H54 (cell line): ENCODE data around the gene MPV17L.
"Not testable (repeated sequence)": the region's sequence is repeated elsewhere in the genome, so short reads cannot be mapped to it uniquely, and the experiment has no call there.

Source experiments
- DNase-seq: peaks from one replicate; pipeline ENCODE4 v3.0.0; 2011; ENCODE audit warnings: low spot score, mixed read lengths; ENCODE audit not compliant: insufficient read length
- FAIRE-seq: peaks from 3 replicates; lab custom pipeline; 2011; peaks lifted over from hg19 to GRCh38; lab: Jason Lieb, UNC
- POLR2A ChIP-seq: IDR thresholded peaks from 2 replicates; pipeline ENCODE4 v1.6.1; 2011; ENCODE audit warnings: low read depth, mild to moderate bottlenecking, low read length

MPV17L gene

DNA sequence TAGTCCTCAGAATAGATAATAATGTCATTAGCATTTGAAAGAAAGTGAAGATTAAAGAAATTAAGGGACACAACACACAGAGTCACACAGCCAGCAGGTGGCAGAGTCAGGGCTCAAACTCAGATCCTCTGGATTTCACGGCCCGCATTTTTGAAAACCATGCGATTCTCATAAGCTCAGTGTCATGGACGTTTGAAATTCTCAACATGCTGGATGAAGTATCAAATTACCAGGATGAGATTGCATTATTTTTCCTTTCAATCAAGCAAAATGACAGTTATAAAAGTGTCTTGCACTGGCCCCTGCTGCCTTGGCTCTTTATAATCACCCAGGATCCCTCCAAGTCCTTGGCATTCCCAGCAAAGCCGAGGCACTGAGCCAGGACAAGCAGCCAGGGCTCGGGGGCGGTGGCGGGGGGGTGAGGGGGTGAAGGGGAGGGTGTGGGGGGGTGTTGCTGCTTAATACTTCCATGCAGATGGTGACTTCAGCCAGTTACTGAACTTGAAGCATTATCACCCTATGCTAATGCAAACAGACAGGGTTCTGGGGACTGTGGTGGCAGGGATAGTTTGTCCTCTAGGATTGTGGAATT lies 32.2 kb downstream of the MPV17L start:
- DNase-seq = peak; percentile 40
- peak; percentile 87 for FAIRE-seq
- no peak for TF ChIP-seq POLR2A

GRCh38 chr16:15430884-15431283 lies 35.3 kb downstream of the MPV17L start:
- not testable (repeated sequence) for DNase-seq, FAIRE-seq

DNA sequence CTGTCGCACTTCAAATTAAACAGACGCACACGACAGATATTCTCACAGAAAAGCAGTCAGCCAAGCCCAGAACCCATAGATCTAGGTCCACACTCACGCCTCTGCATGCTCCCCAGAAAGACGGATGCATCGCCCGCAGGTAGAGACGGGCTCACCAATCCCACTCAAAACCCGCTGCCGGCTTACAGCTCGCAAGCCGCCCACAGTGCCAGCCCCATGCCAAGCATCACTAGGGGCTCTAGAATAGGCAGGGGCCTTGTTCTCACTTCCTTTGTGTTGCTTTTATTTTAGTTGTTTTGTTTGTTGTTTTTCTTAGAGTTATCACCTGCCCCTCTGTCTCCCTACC lies 38.5 kb downstream of the MPV17L start:
- DNase-seq = no peak
- TF ChIP-seq POLR2A = no peak
- FAIRE-seq = no peak

GRCh38 chr16:15434425-15435215 lies 39.1 kb downstream of the MPV17L start, which contains the start of gene BMERB1:
Gene BMERB1 (plus strand): TSS chr16:15434588. CDS start chr16:15434654, 66 bp downstream.
- FAIRE-seq = no peak
- DNase-seq = peak; percentile 64
- TF ChIP-seq POLR2A = peak; percentile 71

DNA sequence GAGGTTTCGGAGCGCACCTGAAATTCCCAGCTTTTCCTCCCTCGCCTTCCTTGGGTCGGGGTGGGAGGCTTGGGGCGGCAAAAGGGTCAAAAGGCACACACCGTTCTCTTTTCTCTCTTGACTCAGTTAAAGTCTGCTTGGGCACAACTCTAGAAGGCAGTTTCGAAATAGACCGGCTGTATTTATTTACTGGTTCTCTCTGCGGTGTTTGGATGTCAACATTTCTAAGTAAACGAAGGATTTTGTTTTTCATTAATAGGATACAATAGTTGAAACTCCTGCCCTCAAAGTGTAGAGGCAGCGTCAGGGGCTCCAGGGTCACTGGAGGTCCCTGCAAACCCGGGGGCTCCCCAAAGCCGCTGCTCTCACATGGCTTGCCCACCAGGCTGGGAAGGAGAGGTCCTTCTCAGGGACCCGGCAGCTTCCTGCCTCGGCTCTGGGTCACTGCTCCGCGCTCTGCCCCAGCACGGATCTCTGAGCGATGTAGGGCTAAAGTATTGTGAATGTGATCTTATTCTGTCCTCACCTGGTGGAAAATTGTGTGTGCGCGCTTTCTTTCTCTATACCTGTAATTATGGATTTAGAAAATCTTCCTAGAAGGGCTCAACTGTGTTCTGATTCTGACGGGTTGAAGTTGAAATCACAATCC lies 39.8 kb downstream of the MPV17L start:
- DNase-seq (no peak), FAIRE-seq (no peak)
- no peak for TF ChIP-seq POLR2A

DNA sequence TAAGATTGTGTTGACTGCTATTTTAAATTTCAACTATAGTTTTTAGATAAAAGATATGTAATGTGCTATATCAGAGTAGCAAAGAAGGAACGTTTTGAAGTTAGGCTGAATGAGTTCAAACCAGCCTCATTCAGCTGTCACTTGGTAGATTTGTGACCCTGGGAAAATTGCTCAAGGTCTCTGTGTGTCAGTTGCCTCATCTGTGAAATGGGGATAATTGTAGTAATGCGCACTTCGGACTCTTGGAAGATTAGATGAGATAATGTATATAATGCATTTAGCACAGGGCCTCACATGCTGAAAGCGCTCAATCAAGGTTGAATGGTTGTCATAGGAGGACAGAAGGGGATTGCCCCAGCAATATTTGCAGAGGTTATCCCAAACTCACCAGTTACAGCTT lies 43.5 kb downstream of the MPV17L start:
- no peak for FAIRE-seq
- DNase-seq = no peak
- TF ChIP-seq POLR2A = no peak

GRCh38 chr16:15439521-15439920 lies 44.0 kb downstream of the MPV17L start:
- no peak for FAIRE-seq
- no peak for DNase-seq
- TF ChIP-seq POLR2A = no peak

- DNase-seq = peak; percentile 58
- peak; percentile 68 for FAIRE-seq
- no peak for TF ChIP-seq POLR2A
These were observed 45.3 kb downstream of the MPV17L start for GRCh38 chr16:15440852-15441251.

GRCh38 chr16:15442140-15442539 lies 46.6 kb downstream of the MPV17L start:
- DNase-seq, FAIRE-seq: not testable (repeated sequence)

GRCh38 chr16:15443753-15444152 lies 48.2 kb downstream of the MPV17L start:
- TF ChIP-seq POLR2A = no peak
- FAIRE-seq (no peak), DNase-seq (no peak)

DNA sequence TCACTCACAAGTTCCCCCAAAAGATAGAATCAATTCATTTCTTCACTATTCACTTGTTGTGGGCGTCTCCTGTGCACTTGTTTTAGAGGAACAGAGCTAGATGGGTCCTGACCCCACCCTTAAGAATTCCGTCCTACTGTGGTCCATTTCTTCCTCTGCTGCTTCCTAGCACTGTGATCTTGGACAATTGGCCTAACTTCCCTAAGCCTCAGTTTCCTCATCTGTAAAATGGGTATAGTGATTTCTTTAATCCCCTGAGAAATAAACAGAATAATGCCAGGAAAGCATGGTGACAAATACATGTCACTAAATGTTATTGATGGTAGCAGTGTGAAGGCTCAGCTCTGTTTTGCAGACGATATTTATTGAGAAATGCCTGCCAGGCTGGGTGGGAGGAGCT lies 48.7 kb downstream of the MPV17L start:
- FAIRE-seq = no peak
- no peak for TF ChIP-seq POLR2A
- no peak for DNase-seq

GRCh38 chr16:15445450-15445849 lies 49.9 kb downstream of the MPV17L start:
- DNase-seq (no peak), FAIRE-seq (no peak)
- TF ChIP-seq POLR2A = no peak

- TF ChIP-seq POLR2A = no peak
- DNase-seq (no peak), FAIRE-seq (no peak)
These were observed 51.3 kb downstream of the MPV17L start for GRCh38 chr16:15446901-15447300.

DNA sequence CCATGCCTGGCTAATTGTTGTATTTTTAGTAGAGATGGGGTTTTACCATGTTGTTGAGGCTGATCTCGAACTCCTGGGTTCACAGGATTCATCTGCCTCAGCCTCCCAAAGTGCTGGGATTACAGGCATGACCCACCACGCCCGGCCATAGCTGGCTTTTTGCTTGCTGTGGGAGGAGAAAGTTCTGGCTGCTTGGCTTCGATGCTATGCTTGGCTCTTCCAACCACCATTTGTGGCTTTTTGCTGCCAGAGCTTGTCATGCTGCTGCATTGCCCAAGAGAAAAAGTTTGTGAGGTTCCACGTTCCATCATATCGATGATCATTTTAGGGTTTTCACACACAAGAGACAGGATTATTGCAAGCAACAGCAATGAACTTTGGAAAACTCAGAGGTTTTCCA lies 55.1 kb downstream of the MPV17L start:
- DNase-seq (no peak), FAIRE-seq (no peak)
- TF ChIP-seq POLR2A = no peak

- DNase-seq (no peak), FAIRE-seq (no peak)
- TF ChIP-seq POLR2A = no peak
These were observed 55.7 kb downstream of the MPV17L start for GRCh38 chr16:15451098-15451731.
